HG03354 (cell line): ENCODE measurements around the gene ARIH1.

Source experiments
- ATAC-seq: cut with Tn5 transposase; IDR thresholded peaks from one replicate; pipeline ENCODE4 v1.9.1; 2021; ENCODE audit warnings: mild to moderate bottlenecking; ENCODE audit not compliant: unreplicated experiment, poor library complexity, severe bottlenecking

The ARIH1 gene

GRCh38 chr15:72482275-72482674, 8.1 kb downstream of the ARIH1 start:
- no peak for ATAC-seq

GRCh38 chr15:72483279-72483678, 9.1 kb downstream of the ARIH1 start:
- ATAC-seq, result no peak

- ATAC-seq, result no peak
These were observed 12.0 kb downstream of the ARIH1 start for GRCh38 chr15:72486144-72486543.

- no peak for ATAC-seq
These were observed 13.1 kb downstream of the ARIH1 start for GRCh38 chr15:72487070-72487797.

- no peak for ATAC-seq
These were observed 14.4 kb downstream of the ARIH1 start for GRCh38 chr15:72488558-72488957.

- ATAC-seq, result no peak
These were observed 15.9 kb downstream of the ARIH1 start for GRCh38 chr15:72489943-72490554.

GRCh38 chr15:72491768-72492167, 17.6 kb downstream of the ARIH1 start:
- ATAC-seq, result no peak

GRCh38 chr15:72492733-72493132, 18.6 kb downstream of the ARIH1 start:
- no peak for ATAC-seq

GRCh38 chr15:72493220-72493619, 19.1 kb downstream of the ARIH1 start:
- ATAC-seq, result no peak

GRCh38 chr15:72495007-72495406, 20.9 kb downstream of the ARIH1 start:
- ATAC-seq, result no peak

GRCh38 chr15:72496783-72497182, 22.7 kb downstream of the ARIH1 start:
- ATAC-seq, result no peak

GRCh38 chr15:72497402-72497801, 23.3 kb downstream of the ARIH1 start:
- no peak for ATAC-seq

GRCh38 chr15:72502220-72502809, 28.2 kb downstream of the ARIH1 start:
- ATAC-seq, result no peak

- ATAC-seq, result no peak
These were observed 29.0 kb downstream of the ARIH1 start for GRCh38 chr15:72503147-72503546.

GRCh38 chr15:72507402-72508092, 33.4 kb downstream of the ARIH1 start:
- ATAC-seq, result no peak

- ATAC-seq, result no peak
These were observed 35.4 kb downstream of the ARIH1 start for GRCh38 chr15:72509484-72509883.

GRCh38 chr15:72511536-72511935, 37.4 kb downstream of the ARIH1 start:
- no peak for ATAC-seq

- no peak for ATAC-seq
These were observed 41.7 kb downstream of the ARIH1 start for GRCh38 chr15:72515591-72516389.

- no peak for ATAC-seq
These were observed 42.6 kb downstream of the ARIH1 start for GRCh38 chr15:72516777-72517176.

- no peak for ATAC-seq
These were observed 47.6 kb downstream of the ARIH1 start for GRCh38 chr15:72521682-72522081.
